ENCODE measurements around the gene CWC15.

- TF ChIP-seq PBX3 (IDR thresholded peaks at IDR 0.05; ENCODE audit: insufficient replicate concordance, low read depth, low read length): no peak
- no peak for TF ChIP-seq CTCF (IDR thresholded peaks at IDR 0.05 in 2 of 3, conservative IDR thresholded peaks at IDR 0.05 in 1 of 3; ENCODE audit: control insufficient read depth in 2 of 3, extremely low read depth in 1 of 3, insufficient read depth in 1 of 3, low read depth in 3 of 3, low read length in 3 of 3)
- TF ChIP-seq ATF2 (IDR thresholded peaks at IDR 0.05; ENCODE audit: low read length): no peak
- TF ChIP-seq RFX5 (IDR thresholded peaks at IDR 0.05; ENCODE audit: low read depth, low read length): no peak
- no peak for TF ChIP-seq JUND (IDR thresholded peaks at IDR 0.05; ENCODE audit: low read depth, low read length)
- no peak for TF ChIP-seq POLR2AphosphoS5 (IDR thresholded peaks at IDR 0.05; ENCODE audit: low read length)
- no peak for TF ChIP-seq HDAC2 (IDR thresholded peaks at IDR 0.05)
- TF ChIP-seq TAF1 (IDR thresholded peaks at IDR 0.05; ENCODE audit: borderline replicate concordance, low read depth, low read length): no peak
- no peak for TF ChIP-seq POLR2A (IDR thresholded peaks at IDR 0.05; ENCODE audit: low read depth, low read length)
- TF ChIP-seq HDGF (IDR thresholded peaks at IDR 0.05): no peak
- TF ChIP-seq CUX1 (IDR thresholded peaks at IDR 0.05; ENCODE audit: insufficient replicate concordance, low read depth, low read length): no peak
- TF ChIP-seq IKZF2 (IDR thresholded peaks at IDR 0.05): no peak
- TF ChIP-seq E2F8 (IDR thresholded peaks at IDR 0.05; ENCODE audit: low read depth, partially characterized antibody): no peak
Observed at GRCh38 chr11:94974178-94974577, 822 bp upstream of the CWC15 start.
